OCI-LY7 (cell line): ENCODE data around the gene ZNF20. TPM values are rescaled to one million over a fixed set of nuclear protein-coding genes. Genes with fewer than 3 reads are reported as not detected.

Experiments
- BruUV-seq: library from RNA; stranded (reverse); fragments of 400-500 nt; replicated peaks from 2 replicates; lab custom pipeline; 2021; lab: Mats Ljungman, UMichigan
- CTCF ChIA-PET: fragments of 300-600 bp; sonication (Branson Sonifier 250); formaldehyde crosslinking; loops from one replicate; lab custom pipeline; 2022; ENCODE audit warnings: antibody characterized with exemption; ENCODE audit not compliant: unreplicated experiment; lab: Charles Lee
- POLR2A ChIA-PET: fragments of 300-600 bp; sonication (Branson Sonifier 250); formaldehyde crosslinking; loops from one replicate; lab custom pipeline; 2022; ENCODE audit warnings: antibody characterized with exemption; lab: Charles Lee
- DNase-seq: peaks from one replicate; pipeline ENCODE4 v3.0.0-alpha.2; 2015; ENCODE audit warnings: low spot score
- H2AFZ ChIP-seq: fragments of 200-600 bp; sonication (generic), shearing (Covaris generic); 2 replicates; pipeline ENCODE4 v1.6.1; 2014; ENCODE audit warnings: mild to moderate bottlenecking, antibody characterized with exemption, low read length, moderate library complexity
- H3K27ac ChIP-seq: fragments of 200-600 bp; sonication (generic); 2 replicates; pipeline ENCODE4 v1.5.1; 2014; ENCODE audit warnings: mixed run types, low read depth, mild to moderate bottlenecking, moderate library complexity, low read length, inconsistent platforms; ENCODE audit not compliant: poor library complexity, severe bottlenecking
- H3K36me3 ChIP-seq: fragments of 200-600 bp; sonication (generic); 2 replicates; pipeline ENCODE4 v1.6.1; 2014; ENCODE audit warnings: mild to moderate bottlenecking, antibody characterized with exemption, low read length, moderate library complexity, mixed read lengths; ENCODE audit not compliant: insufficient read depth
- H3K4me1 ChIP-seq: fragments of 200-600 bp; sonication (generic); 2 replicates; pipeline ENCODE4 v1.5.1; 2014; ENCODE audit warnings: mild to moderate bottlenecking, low read length; ENCODE audit not compliant: insufficient read depth, poor library complexity, severe bottlenecking
- H3K4me2 ChIP-seq: fragments of 200-600 bp; sonication (generic); 2 replicates; pipeline ENCODE4 v1.6.1; 2014; ENCODE audit warnings: mild to moderate bottlenecking, low read length
- H3K4me3 ChIP-seq: fragments of 200-600 bp; sonication (generic); 2 replicates; pipeline ENCODE4 v1.5.1; 2014; ENCODE audit warnings: mild to moderate bottlenecking, low read depth, low read length; ENCODE audit not compliant: poor library complexity, severe bottlenecking
- H3K79me2 ChIP-seq: fragments of 200-600 bp; sonication (generic); 2 replicates; pipeline ENCODE4 v1.6.1; 2016; ENCODE audit warnings: low read depth, mild to moderate bottlenecking, low read length, moderate library complexity, mixed read lengths; ENCODE audit not compliant: insufficient read depth
- H3K9me2 ChIP-seq: fragments of 200-600 bp; sonication (generic); 2 replicates; pipeline ENCODE4 v1.6.1; 2016; ENCODE audit warnings: mild to moderate bottlenecking, low read length, mixed read lengths; ENCODE audit not compliant: insufficient read depth
- H3K9me3 ChIP-seq: fragments of 200-600 bp; sonication (generic); 2 replicates; pipeline ENCODE4 v1.6.1; 2014; ENCODE audit warnings: mild to moderate bottlenecking, mixed run types, low read length, mixed read lengths
- H4K20me1 ChIP-seq: fragments of 200-600 bp; sonication (generic); 2 replicates; pipeline ENCODE4 v1.6.1; 2014; ENCODE audit warnings: mild to moderate bottlenecking, antibody characterized with exemption, low read length, moderate library complexity, mixed read lengths; ENCODE audit not compliant: insufficient read depth
- EZH2phosphoT487 ChIP-seq: fragments of 200-600 bp; sonication (generic); IDR thresholded peaks from 2 replicates; pipeline ENCODE4 v1.6.1; 2018; ENCODE audit warnings: low read depth, borderline replicate concordance, mild to moderate bottlenecking, mixed run types, antibody characterized with exemption, low read length, moderate library complexity, mixed read lengths
- intact Hi-C: fragments of 100-400 bp; cut with micrococcal nuclease; formaldehyde crosslinking; loops from one replicate; pipeline ENCODE4 v1.10.0; 2022; ENCODE audit not compliant: unreplicated experiment
- total RNA-seq, 2 experiments: library from RNA; depleted of rRNA in 1 of 2; stranded (reverse); fragments of >200 nt in 1 of 2; shearing (Covaris generic) in 1 of 2; gene quantifications; 2 replicates each; pipeline ENCODE4 v1.2.3, GENCODE V29; 2014 to 2022
- TF ChIP-seq, protein P1 (sequence below): fragments of 200-600 bp; sonication (generic); conservative IDR thresholded peaks from 2 replicates; pipeline ENCODE4 v1.5.1; 2014; ENCODE audit warnings: mild to moderate bottlenecking, antibody characterized with exemption, low read length, moderate library complexity, mixed read lengths

ZNF20 gene
- total RNA-seq, 2 experiments from 2014 or later: 6.1 to 7.1 TPM

DNA sequence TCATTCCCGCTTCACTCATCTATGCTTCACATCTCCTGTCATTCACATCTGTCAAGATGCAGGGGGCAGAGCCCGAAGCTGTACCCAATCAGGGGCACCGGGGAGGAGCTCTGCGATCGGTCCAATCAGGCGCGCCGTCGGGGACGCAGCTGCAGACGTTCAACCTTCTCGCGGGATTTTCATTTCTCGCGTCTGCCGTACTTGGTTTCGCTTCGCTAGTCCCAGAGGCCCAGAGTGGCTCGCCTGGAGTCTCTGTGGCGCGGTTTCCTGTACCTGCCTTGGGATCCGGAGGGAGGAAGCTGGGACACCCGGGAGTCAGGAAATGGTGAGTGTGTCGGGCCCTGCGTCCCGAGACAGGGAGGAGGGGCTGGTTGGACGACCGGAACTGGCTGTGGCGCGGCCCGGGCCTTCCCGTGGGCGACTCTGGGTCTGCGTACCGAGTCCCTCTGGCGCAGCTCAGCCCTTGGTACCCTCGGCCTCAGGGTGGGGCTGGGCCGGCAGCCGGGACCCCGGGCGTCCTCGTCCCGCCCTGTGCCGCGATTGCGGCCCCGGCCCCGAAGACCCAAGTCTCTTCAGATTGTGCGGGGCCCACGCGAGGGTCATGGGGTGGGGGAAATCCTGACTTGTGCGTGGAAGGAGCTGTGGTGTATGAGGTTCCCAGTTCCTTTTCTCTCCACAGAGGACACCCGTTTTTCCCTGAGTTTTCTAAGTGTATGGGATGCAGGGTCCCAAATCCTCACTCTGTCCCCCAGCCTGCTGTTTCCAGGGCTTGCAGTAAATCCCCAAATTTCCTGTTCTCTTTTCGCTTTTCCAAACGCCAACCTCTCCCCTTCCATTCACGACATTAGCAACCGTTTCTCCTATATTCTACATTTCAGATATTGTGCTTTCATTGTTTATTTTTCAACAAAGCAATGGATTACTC lies 23.0 kb upstream of the ZNF20 start, which contains the start of gene ZNF136:
ZNF136 (plus strand) TSS at position 215 of the 925 bp plus-strand sequence; CDS start at position 323, 108 bp downstream.
- Histone ChIP-seq H4K20me1 (0 out of 2 replicates have a peak, but pooled peaks cover 6% of the 10 kb centered on the region), H3K4me2 (peak within 1 kb of the TSS; percentile 80), H2AFZ (peak within 1 kb of the TSS; percentile 83), H3K27ac (peak within 1 kb of the TSS; percentile 54), H3K36me3 (peaks cover 22% of the 10 kb centered on the region), H3K9me2 (no peaks in the 10 kb centered on the region), H3K9me3 (no peaks in the 10 kb centered on the region), H3K79me2 (peaks cover 47% of the 10 kb centered on the region), H3K4me1 (peaks cover 9% of the 10 kb centered on the region), H3K4me3 (peak within 1 kb of the TSS; percentile 77)
- ChIA-PET POLR2A (interaction anchor here (0.6 to 1.5 kb wide), 4 partner anchors 13 to 224 kb away, joined by 3 to 5 read pairs (median 3); partner anchors contain the start of gene ZNF442), CTCF (interaction anchor here (1.2 kb wide), 1 partner anchor 240 kb away, joined by 3 read pairs; no protein-coding TSS in a partner anchor)
- no TSS peak for BruUV-seq
- DNase-seq: peak; percentile 97
- intact Hi-C loops: no loop called here
- TF ChIP-seq EZH2phosphoT487: no peak
- TF ChIP-seq, protein P1, sequence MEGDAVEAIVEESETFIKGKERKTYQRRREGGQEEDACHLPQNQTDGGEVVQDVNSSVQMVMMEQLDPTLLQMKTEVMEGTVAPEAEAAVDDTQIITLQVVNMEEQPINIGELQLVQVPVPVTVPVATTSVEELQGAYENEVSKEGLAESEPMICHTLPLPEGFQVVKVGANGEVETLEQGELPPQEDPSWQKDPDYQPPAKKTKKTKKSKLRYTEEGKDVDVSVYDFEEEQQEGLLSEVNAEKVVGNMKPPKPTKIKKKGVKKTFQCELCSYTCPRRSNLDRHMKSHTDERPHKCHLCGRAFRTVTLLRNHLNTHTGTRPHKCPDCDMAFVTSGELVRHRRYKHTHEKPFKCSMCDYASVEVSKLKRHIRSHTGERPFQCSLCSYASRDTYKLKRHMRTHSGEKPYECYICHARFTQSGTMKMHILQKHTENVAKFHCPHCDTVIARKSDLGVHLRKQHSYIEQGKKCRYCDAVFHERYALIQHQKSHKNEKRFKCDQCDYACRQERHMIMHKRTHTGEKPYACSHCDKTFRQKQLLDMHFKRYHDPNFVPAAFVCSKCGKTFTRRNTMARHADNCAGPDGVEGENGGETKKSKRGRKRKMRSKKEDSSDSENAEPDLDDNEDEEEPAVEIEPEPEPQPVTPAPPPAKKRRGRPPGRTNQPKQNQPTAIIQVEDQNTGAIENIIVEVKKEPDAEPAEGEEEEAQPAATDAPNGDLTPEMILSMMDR: no peak

DNA sequence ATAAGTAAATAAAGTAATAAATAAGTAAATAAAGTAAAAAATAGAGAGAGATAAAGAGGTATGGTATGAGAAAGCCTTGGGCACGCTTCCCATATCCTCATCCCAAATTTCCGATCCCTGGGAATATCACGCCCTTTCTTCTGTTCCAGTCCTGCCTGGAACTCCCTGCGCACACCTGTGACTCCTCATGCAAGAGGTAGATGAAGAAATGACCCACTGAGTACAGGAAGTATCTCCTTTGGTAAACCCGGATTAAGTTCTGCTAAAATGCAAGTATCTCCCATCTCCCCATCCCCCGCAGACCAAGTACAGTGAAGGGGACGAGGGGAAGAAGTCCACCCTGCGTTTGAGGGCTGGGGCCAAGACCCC lies 22.3 kb upstream of the ZNF20 start:
- peaks cover 43% of the 10 kb centered on the region for H3K79me2 ChIP-seq
- no TSS peak for BruUV-seq
- intact Hi-C loops: no loop called here
- peaks cover 18% of the 10 kb centered on the region for H3K36me3 ChIP-seq
- H2AFZ ChIP-seq: peak overlapping the region; percentile 83
- no peaks in the 10 kb centered on the region for H3K9me2 ChIP-seq
- H3K4me3 ChIP-seq: peak overlapping the region; percentile 77
- ChIA-PET POLR2A (interaction anchor here (0.6 to 1.5 kb wide), 4 partner anchors 14 to 223 kb away, joined by 3 to 5 read pairs (median 3); partner anchors contain the start of gene ZNF442), CTCF (interaction anchor here (1.2 kb wide), 1 partner anchor 239 kb away, joined by 3 read pairs; no protein-coding TSS in a partner anchor)
- no peaks in the 10 kb centered on the region for H3K9me3 ChIP-seq
- TF ChIP-seq, protein P1: no peak
- TF ChIP-seq EZH2phosphoT487: no peak
- 0 out of 2 replicates have a peak, but pooled peaks cover 6% of the 10 kb centered on the region for H4K20me1 ChIP-seq
- peak overlapping the region; percentile 80 for H3K4me2 ChIP-seq
- peaks cover 9% of the 10 kb centered on the region for H3K4me1 ChIP-seq
- H3K27ac ChIP-seq: no peak overlapping the region
- no peak for DNase-seq
